HG03457 (cell line): Measurements from ENCODE around the gene CADM4.
"Not testable (repeated sequence)": the region's sequence is repeated elsewhere in the genome, so short reads cannot be mapped to it uniquely, and the experiment has no call there.

Experiments used
- ATAC-seq: cut with Tn5 transposase; IDR thresholded peaks from one replicate; pipeline ENCODE4 v1.9.1; 2021; ENCODE audit warnings: moderate number of reproducible peaks; ENCODE audit not compliant: unreplicated experiment

CADM4 gene

DNA sequence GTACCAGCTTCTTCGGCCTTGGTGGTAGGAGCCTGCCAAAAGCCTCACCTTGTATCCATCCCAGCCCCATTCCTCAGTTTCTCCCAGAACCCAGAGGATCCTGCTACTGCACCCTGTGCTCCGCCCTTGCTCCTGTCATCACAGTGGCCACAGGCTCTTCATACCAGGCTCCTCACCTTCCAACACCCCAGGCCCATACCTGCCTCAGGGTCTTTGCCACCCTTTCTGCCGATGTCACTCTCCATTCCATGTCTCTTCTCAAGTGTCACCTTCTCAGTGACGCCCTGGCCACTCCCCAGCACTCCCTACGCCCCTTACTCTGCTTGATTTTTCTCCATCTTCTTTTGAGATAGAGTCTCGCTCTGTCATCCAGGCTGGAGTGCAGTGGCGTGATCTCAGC is 29.8 kb downstream of the CADM4 start:
- ATAC-seq: no peak

DNA sequence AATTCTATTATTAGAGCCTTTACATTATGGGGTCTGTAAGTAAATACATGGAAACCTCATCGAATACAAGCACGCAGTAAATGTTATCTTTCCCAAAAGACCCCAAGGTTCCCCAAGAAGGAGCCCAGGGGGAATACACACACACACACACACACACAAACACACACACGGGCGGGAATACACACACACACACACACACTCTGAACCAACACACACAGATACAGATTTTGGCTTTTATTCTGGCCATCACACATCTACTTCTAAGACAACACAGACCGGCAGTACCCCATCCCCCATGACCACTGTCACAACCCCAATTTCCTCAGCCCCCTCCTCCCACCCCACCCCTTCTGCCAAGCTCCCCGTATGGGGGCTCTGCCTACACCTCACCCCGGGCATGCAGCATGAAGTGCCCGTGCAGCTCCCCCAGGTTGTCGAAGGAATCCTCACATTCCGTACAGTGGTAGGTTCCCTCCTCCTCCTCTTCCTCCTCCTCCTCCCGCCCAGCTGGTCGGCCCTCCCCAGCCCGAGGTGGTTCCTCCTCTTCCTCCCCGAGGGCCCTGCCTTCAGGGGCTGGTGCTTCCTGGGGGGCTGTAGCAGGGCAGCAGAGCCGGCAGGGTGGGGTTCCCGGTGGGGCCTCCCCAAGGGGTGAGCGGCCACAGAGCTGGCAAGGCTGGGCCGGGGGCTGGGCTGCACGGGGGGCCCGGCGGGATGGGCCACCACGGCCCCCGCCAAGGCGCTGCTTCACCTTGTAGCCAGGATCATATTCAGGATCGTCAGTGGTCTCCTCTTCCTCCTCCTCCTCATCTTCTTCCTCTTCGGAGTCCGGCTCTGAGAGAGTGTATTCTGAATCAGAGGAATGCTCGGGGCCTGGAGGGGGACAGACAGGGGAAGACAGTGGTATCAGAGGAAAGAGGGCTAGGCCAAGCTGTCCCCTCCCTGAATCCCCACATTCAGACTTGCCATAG is 32.1 kb downstream of the CADM4 start:
- ATAC-seq: no peak

DNA sequence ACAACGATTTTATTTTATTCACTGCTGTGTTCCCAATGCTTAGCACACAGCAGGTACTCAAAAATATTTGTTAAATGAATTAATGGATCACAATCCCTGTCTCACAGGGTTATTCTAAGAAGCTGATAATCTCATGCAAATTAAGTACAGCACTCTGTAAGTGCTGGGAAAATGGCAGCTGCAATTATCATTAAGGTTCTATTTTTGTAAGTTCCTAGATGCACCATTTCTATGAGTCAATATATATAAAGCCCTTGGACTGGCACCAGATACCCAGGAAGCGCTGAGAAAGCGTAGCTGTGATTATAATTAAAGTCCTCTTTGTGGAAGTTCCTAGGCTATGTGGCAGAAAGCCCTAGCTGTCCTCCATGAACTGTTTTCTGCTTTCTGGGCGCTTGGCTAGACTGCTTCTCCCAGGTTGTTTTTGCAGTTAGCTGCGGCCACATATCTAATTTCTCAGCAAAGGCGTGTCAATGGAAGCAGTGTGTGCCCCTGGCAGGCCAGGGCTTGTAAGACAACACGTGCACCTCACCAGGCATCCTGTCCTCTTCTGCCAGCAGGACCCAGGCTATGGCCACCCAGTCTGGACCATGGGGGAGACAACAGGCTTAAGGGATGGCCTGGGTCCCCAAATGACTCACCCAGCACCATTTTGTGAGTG is 33.0 kb downstream of the CADM4 start:
- no peak for ATAC-seq

DNA sequence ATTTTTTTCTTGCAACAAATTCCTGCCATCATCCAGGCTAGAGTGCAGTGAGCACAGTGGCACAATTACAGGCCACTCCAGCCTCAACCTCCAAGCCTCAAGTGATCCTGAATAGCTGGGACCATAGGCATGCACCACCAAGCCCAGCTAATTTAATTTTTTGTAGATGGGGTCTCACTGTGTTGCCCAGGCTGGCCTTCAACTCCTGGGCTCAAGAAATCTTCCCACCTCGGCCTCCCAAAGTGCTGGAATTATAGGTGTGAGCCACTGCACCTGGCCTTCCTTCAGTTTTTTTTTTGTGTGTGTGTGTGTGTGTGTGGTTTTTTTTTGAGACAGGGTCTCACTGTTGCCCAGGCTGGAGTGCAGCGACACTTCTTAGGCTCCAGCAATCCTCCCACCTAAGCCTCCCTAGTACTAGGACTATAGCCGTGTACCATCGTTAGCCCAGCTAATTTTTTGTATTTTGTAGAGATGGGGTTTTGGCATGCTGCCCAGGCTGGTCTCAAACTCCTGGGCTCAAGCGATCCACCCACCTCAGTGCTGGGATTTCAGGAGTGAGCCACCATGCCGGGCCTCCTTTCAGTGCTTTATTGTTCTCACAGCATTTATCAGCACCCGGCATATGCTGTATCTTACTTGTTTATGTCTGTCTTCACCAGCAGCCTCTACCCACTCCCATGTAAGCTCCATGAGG is 33.6 kb downstream of the CADM4 start:
- ATAC-seq: no peak

DNA sequence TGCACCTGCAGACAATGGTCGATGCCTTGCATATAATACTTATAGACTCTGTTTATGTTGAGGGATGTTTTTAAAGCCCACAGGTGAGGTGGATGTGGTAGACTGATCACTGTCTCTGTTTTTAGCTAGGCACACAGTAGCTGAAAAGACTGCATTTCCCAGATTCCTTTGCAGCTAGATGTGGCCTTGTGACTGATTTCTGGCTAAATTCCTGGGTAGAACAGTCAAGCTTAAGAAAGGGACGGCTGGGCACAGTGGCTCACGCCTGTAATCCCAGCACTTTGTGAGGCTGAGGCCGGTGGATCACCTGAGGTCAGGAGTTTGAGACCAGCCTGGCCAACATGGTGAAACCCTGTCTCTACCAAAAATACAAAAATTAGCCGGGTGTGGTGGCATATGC is 39.3 kb downstream of the CADM4 start:
- ATAC-seq: not testable (repeated sequence)

DNA sequence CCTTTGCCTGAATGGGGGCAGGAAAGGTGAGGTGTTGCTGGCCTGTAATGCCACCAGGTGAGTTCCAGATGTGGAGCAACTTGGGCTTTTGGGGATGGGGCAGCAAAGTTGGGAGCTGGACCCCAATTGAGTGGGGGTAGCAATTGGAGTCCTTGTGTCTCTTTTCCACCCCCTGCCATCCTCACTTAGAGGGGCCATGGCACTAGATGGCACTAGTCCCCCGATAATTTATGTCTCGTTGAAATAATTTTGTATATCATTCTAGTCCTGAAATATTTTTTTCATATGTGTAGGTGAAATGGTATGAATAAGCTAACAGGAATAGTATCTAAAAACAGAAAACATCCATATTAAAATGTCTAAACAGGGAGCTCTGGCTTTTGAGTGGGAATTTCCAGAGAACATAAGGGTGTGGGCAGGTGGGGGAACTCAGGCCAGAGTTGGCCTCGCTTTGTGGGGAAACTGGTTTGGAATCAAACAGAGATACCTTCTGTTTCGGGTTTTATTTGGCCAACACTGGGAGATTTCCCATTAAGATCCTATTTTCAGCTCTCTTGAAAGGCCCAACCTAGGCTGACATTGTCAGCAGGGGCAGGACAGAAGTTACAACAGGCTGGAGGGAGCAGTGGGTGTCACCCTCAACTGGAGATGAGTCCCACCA is 39.9 kb downstream of the CADM4 start:
- no peak for ATAC-seq

DNA sequence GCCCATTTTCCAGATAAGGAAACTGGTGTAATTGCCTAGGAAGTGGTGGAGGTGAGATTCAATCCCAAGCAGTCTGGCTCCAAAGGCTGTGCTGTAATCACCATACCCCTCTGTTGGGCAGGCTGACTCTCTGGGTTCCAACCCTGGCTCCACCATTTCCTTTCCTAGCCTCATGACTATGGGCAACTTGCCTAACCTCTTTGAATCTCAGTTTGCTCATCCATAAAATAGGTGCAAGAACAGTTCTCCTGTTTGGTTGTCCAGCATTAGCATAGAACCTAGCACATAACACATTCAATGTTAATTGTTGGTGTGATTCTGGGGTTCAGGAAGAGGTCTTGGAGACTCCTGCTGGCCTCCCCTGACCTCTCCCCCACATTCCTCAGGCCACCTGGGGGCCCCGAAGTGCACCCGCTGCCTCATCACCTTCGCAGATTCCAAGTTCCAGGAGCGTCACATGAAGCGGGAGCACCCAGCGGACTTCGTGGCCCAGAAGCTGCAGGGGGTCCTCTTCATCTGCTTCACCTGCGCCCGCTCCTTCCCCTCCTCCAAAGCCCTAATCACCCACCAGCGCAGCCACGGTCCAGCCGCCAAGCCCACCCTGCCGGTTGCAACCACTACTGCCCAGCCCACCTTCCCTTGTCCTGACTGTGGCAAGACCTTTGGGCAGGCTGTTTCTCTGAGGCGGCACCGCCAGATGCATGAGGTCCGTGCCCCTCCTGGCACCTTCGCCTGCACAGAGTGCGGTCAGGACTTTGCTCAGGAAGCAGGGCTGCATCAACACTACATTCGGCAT is 41.0 kb downstream of the CADM4 start:
- ATAC-seq: no peak

DNA sequence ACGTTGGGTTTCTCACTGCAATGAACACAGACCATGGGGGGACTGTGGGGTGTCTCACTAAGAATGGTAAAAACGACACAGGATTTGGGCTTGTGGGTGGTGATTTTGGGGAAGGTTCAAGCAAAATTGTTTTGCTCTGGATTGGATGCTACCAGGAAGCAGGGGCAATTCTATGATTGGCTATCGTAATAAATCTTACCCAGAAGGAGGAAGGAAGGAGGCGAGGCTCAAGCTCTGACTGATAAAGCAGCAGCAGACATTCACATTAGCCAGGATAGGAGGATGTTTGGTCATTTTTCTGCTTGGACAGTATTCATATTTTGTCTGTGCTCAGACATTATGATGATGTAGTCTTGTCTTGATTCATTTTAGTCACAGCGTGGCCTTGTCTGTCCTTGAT is 41.8 kb downstream of the CADM4 start:
- no peak for ATAC-seq

DNA sequence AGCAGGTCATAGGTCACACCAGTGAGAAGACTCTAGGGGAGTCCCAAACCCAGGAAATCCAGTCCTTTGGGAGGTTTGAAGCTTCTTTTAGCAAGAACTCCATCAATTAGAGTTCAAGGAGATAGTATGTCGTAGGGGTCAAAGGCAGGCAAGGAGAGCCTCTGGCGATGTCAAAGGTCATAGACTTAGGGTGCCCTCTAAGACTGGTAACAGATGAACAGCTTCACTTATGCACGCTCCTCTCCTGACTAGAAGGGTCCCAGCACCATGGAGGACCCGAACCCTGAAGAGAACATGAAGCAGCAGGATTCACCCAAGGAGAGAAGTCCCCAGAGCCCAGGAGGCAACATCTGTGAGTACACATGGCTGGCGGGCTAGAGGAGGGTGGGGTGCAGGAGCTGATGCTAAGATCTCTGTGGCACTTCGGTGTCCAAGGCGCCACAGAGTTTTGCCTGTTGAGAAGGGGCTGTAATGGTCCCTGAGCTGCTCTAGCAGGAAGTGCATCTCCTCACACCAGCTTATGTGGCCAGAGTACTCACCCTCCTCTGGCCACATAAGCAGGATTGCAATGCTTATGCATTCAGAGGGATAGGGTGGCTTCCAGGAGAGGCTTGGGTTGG is 42.7 kb downstream of the CADM4 start:
- no peak for ATAC-seq

DNA sequence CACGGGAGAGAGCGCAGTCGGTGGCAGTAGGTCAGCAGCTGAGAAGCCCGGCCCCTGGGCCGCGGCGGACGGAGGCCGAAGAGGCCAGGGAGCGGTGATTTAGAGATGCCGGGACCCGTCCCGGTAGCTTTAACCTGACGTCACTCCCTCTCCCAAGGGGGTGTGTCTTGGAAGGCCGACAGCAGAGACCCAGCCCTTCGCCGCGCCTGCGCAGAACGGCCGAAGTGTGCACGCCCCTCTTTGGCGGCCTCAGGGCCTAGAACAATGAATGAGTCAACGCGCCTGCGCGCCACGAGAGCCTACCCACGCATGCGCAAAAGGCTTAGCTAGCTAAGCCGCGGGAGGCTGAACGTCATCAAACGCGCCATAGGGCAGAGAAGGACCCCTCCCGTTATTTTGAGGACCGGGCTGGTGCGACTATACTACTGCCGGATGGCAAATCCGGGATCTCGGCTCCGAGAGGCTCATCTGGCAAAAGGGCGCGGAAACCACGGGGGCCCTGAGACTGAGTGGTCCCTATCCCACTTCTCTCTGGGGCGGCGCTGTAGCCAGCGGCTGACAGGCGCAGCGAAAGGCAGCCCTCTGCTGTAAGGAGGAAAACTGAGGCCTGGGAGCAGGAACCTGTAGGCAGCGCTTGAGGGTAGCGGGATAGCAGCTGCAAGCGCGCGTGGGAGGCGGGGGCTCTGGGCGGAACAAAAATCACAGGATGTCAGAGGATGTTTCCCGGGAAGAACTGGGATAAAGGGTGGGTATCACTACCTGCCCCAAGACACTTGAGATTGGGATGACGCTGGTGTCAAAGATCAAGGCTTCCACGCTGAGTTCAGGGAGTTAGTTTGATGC is 43.4 kb downstream of the CADM4 start, which contains the start of the genes IRGQ and ZNF576:
Gene IRGQ, minus strand, starts transcription at position 136 of the 843 bp plus-strand sequence. CDS start 796 bp downstream, outside the sequence.
Gene ZNF576, plus strand, starts transcription at position 597 of the 843 bp plus-strand sequence. CDS start 514 bp downstream, outside the sequence.
- ATAC-seq: peak; percentile 53

DNA sequence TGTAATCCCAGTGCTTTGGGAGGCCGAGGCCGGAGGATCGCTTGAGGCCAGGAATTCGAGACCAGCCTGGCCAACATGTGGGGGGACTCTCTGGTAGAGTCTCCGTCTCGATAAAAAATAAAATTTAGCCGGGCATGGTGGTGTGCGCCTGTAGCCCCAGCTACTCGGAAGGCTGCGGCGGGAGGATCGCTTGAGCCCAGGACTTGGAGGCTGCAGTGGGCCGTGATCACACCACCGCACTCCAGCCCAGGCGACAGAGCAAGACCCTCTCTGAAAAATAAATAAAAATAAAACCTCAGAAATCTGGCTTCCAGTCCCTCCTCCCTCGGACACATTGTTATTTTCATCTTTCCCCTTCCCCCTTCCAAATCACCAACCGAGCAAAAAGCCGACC is 44.0 kb downstream of the CADM4 start:
- no peak for ATAC-seq

DNA sequence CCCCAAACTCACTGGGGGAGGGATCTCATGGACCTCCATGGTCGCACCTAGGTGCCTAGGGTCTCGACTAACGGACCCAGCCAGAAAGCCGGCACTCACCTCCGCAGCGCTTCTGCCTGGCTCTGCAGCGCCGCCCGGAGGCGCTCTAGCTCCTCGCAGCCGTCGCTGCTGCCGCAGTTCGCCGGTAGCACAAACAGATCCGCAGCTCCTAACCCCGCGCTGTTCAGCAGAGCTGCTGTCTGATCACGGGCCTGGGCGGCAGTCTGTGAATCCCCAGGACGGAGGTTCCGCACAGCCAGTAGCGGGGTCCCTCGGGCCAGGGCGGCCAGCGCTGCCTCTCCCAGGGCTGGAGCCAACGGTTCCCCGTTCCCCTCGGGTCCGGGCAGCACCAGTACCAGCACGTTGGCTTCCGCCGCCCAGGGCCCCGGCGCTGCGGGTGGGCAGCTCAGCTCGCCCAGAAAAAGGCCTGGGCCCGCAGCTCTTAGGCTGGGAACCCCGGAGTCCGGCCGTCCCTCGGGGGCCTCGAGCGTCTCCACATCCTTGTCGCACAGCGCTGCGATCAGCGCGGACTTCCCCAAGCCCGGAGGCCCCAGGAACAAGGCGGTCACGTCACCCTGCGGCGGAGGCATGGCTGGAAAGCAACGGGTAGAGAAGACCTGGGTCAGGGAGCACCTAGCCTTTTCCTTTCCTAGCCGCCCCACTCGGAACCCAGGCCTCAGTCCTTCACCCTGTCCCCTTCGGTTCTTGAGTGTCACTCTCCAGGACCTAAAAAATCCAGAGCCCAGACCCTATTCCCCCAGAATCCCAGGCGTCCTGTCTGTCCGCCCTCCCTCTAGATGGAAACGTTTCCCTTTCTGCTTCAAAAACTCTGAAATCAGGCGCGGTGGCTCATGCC is 44.7 kb downstream of the CADM4 start:
- ATAC-seq: no peak

DNA sequence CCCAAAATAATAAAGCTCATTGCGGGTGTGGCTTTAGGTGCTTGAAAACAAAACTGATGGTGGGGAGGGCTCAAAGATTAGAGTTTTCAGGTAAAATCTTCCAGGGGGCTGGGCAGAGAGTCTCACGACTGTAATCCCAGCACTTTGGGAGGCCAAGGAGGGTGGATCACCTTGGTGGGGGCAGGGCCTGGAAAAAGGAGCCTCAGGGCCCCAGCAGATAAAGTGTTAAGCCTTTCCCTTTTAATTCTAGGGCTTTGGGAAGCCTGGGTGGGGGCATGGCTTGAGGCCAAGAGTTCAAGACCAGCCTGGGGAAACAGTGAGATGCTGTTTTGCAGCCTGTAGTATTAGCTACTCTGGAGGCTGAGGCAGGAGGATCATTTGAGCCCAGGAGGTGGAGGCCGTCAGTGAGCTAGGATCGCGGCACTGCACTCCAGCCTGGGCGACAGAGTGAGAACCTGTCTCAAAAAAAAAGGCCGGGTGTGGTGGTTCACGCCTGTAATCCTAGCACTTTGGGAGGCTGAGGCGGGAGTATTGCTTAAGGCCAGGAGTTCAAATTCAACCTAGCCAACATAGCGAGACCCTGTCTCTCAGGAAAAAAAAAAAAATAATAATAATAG is 45.5 kb downstream of the CADM4 start:
- ATAC-seq: no peak

DNA sequence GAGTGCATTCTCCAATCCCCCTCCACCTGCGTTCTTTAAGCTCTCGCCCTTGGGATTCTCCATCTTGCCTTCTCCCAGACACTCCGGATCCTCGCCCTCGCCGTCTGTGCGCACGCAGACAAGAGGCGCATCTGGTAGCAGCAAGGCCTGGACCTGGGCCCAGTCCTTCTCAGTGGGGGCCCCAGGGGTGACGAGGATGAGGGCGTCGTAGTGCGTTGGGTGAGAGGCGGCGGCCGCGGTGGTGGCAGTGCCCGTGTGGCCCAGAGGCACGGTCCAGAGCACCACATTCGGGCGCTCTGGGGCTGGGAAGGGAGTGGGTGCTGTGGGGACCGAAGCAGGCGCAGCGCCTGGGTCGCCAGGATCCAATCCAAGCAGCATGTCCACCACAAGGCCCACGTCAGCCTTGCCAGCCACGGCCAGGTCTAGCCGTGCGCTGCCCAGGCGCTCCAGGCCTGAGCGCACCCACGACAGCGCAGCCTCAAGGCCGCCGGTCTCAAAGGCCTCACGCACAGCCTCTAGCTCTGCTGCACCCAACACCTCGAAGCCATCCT is 46.8 kb downstream of the CADM4 start:
- ATAC-seq: no peak

DNA sequence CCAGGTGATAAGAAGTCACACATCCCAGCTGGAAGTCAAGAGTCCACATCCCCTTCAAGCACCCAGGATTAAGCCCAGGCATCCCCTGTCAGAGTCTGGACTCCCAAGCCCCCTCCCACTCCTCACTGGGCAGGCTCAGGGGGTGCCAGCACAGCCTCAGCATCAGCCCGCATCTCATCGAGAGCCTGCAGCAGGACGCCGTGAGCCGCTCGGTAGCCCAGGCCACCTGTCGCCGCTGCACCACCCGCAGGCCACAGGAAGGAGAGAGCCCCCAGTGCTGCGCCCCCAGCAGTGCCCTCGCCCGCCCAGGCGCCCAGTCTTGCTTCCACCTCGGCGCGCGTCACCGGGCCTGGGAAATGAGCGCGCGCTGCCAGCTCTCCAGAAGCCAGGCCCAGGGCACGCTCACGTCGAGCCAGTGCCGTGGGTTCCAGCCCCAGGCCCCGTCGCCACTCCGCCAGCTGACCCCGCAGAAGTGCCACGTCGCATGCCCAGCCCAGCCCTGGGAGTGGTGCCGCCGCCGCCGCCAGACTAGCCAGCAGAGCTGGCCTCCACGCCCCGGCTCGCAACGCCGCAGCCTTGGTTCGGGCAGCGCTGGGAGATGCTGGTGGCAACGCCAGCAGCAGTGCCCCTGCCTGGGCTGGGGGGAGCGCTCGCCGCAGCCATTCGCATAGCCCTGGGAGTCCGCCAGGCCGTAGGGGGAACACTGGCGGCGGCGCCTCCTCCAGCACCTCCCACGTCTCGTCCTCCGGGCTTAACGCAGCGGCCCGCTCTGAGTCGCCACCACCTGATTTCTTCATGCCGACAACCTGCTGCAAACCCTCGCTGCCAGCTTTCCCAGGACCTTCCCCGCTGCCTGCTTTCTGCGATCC is 47.5 kb downstream of the CADM4 start:
- ATAC-seq: no peak

DNA sequence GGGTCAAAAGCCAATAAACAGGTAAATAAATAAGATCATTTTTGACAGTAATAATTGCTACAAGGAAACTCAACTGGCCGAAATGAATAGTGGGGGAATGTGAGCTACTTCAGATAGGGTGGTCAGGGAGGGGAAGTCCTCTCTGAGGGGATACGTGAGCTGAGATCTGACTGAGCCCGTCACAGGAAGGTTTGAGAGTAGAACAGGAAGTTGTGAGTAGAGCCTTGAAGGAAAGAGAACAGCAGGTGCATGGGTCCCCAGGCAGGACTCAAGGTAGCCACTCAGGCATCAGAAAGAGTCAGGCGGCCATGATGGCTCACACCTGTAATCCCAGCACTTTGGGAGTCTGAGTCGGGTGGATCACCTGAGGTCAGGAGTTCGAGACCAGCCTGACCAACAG is 50.0 kb downstream of the CADM4 start:
- no peak for ATAC-seq
